HG02973 (cell line): ENCODE results near the gene SCFD2.
"Not testable (repeated sequence)": the region's sequence is repeated elsewhere in the genome, so short reads cannot be mapped to it uniquely, and the experiment has no call there.

ENCODE experiments used
- ATAC-seq: cut with Tn5 transposase; IDR thresholded peaks from one replicate; pipeline ENCODE4 v1.9.1; 2021; ENCODE audit warnings: moderate library complexity; ENCODE audit not compliant: unreplicated experiment

SCFD2 gene

GRCh38 chr4:53346920-53347852 lies 18.7 kb downstream of the SCFD2 start:
- ATAC-seq = no peak

- ATAC-seq = not testable (repeated sequence)
Measured at GRCh38 chr4:53346392-53346791, 19.5 kb downstream of the SCFD2 start.

GRCh38 chr4:53340145-53340544 lies 25.7 kb downstream of the SCFD2 start:
- ATAC-seq = not testable (repeated sequence)

DNA sequence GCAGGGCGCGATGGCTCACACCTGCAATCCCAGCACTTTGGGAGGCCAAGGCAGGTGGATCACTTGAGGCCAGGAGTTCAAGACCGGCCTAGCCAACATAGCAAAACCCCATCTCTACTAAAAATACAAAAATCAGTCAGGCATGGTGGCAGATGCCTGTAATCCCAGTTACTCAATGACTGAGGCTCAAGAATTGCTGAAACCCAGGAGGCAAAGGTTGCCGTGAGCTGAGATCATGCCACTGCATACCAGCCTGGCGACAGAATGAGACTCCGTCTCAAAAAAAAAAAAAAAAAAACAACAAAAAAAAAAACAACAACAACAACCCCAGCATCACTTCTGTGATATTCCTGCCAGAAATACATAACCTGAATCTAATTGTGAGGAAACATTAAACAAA lies 30.9 kb downstream of the SCFD2 start:
- not testable (repeated sequence) for ATAC-seq

GRCh38 chr4:53326535-53326934 lies 39.3 kb downstream of the SCFD2 start:
- no peak for ATAC-seq

DNA sequence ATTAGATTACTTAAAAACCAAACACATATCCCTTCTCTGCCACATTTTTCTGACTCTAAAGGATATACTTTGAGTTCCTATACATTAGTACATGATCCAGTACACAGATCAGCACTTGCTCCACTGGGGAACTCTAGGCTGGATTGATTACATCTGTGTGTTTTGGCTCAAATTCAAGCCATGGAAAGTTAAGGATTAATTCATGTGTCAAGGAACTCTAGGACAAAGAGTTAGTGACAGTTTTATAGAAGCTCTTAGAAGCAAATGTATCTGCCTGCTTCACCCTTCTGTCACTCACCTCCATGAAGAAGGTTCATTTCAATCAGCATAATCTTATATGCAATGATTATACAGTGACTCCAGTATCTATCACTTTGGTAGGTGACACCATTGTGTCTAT lies 43.2 kb downstream of the SCFD2 start:
- ATAC-seq = no peak

GRCh38 chr4:53321984-53322289 lies 43.9 kb downstream of the SCFD2 start:
- ATAC-seq = no peak

- ATAC-seq = no peak
Measured at GRCh38 chr4:53321151-53321983, 44.5 kb downstream of the SCFD2 start.

GRCh38 chr4:53315300-53315699 lies 50.6 kb downstream of the SCFD2 start:
- ATAC-seq = no peak

DNA sequence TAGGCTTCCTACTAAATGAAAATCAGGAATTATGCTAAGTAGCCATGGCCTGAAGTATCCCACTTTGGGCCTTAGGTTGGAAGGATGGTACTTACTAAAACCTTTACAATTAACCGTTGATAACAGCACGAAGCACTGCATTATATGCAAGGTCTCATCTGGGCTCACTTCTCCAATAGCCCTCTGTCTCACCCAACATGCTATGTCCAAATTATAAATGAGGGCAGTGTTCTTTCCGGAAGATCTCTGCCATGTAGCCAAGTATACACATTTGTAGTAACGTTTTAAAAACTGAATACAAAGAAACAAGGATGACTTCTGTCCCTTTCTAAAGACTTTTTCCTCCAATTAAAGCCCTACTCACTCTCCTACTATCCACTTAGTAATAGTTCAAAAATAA lies 51.6 kb downstream of the SCFD2 start:
- no peak for ATAC-seq

DNA sequence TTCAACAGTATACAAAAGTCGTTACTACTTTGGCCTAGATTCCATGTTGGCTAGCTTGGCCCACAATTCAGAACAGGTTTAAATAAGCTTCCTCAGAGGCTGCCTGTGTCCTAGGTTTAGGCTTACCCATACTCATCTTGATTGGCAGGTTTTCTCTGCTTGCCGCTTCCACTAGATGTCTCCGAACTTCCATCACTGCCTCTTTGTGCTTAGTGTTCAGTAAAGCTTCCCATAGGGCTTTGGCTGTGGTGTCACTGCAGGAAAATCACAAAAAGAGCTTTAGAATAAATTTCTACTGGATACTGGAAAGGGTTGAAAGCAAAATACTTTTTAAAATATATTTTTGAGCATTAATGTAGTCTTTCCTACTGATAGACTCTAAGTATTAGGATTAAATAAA lies 52.4 kb downstream of the SCFD2 start:
- no peak for ATAC-seq

GRCh38 chr4:53309321-53310040 lies 56.4 kb downstream of the SCFD2 start:
- ATAC-seq = no peak

- no peak for ATAC-seq
Measured at GRCh38 chr4:53307819-53308780, 57.8 kb downstream of the SCFD2 start.

GRCh38 chr4:53307210-53307609 lies 58.7 kb downstream of the SCFD2 start:
- no peak for ATAC-seq

GRCh38 chr4:53306729-53307128 lies 59.1 kb downstream of the SCFD2 start:
- no peak for ATAC-seq

- not testable (repeated sequence) for ATAC-seq
Measured at GRCh38 chr4:53292209-53292608, 73.7 kb downstream of the SCFD2 start.

DNA sequence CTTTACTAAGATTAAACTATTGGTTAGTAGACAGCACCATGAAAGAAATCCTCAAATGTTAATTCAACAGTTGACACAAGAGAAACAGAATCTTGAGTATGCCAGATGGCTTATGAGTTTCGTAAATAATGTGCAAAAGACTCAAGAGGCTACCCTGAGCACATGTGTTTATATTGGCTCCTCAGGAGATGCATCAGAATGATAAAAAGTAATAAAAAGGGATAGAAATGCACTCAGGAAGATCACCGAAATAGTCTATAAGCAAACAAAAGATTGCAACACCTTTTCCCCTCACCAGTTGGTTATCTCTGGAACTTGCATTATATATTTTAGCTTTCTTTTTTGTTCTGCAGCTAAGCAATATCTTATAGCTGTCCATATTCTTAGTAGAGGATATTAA lies 84.4 kb downstream of the SCFD2 start:
- ATAC-seq = no peak

- ATAC-seq = no peak
Measured at GRCh38 chr4:53280846-53281245, 85.0 kb downstream of the SCFD2 start.

DNA sequence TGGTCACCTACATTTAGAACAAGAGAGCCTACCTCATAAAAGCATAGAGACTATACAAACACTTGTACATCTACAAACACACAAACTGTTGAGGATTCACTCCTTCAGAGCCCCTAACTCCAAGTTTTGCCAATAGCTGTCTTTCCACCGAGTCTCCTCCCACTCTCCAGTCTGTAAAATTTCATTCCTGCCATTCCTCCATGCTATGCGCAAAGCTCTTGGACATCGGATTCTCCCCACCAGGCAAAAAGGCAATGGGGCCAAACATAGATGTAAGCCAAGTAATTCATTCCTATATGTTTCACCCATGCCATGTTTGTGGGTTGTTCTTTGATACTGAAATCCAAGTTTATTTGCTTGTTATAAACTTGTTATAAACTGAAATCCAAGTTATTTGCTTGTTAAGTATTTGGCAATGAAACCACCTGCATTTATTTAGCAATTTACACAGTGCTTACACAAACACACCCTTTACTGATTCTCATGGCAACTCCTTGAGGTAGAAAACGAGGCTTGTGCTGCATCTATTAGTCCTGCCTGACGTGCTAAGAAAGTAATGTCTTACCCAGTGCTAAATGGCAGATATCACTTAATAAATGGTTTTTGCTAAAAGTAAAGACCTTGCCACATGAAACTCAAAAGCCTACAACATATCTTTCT lies 91.1 kb downstream of the SCFD2 start:
- ATAC-seq = no peak

DNA sequence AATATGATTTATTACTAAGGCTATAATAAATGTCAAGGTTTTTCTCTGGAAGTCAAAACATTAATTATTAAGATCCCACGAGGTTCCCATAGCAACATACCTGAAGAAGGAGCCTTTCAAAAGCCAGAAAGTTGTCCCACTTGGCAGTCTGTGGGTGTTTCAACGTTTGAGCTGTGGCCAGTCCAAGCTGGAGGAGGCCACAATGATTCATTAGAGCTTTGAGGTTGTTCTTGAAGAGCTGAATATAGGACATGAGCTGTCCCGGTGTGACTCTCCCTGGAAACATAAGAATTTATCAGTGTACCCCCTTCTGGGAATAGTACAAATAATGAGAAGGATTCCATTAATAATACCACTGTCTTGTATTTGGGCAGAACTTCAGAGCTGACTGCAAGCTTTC lies 92.1 kb downstream of the SCFD2 start:
- no peak for ATAC-seq
